Transverse colon (tissue), 4 donors: ENCODE results near the gene PMP22.

ENCODE experiments used
- EP300 ChIP-seq: sonication (generic); formaldehyde crosslinking; IDR thresholded peaks from one replicate; pipeline ENCODE4 v1.6.1; 2017; ENCODE audit warnings: antibody characterized with exemption, low read depth
- POLR2A ChIP-seq: fragments of 450-650 bp; IDR thresholded peaks from one replicate; pipeline ENCODE4 v1.6.1; 2016; ENCODE audit warnings: antibody characterized with exemption, mild to moderate bottlenecking, moderate library complexity
- POLR2AphosphoS5 ChIP-seq, 3 donors: sonication (generic); formaldehyde crosslinking; IDR thresholded peaks; one replicate each; pipeline ENCODE4 v1.6.1; 2016; ENCODE audit warnings: antibody characterized with exemption in 3 of 3
- TF ChIP-seq, protein P1 (sequence below), 5 experiments: fragments of 200-600 bp in 3 of 5; fragments of 450-650 bp in 2 of 5; sonication (generic) in 3 of 5; IDR thresholded peaks; 1 replicate in 2 of 5; 2 replicates in 3 of 5; pipeline ENCODE4 v1.5.1; 2016 to 2017; ENCODE audit warnings: antibody characterized with exemption in 5 of 5, inconsistent platforms in 3 of 5, mild to moderate bottlenecking in 2 of 5, moderate library complexity in 1 of 5

DNA sequence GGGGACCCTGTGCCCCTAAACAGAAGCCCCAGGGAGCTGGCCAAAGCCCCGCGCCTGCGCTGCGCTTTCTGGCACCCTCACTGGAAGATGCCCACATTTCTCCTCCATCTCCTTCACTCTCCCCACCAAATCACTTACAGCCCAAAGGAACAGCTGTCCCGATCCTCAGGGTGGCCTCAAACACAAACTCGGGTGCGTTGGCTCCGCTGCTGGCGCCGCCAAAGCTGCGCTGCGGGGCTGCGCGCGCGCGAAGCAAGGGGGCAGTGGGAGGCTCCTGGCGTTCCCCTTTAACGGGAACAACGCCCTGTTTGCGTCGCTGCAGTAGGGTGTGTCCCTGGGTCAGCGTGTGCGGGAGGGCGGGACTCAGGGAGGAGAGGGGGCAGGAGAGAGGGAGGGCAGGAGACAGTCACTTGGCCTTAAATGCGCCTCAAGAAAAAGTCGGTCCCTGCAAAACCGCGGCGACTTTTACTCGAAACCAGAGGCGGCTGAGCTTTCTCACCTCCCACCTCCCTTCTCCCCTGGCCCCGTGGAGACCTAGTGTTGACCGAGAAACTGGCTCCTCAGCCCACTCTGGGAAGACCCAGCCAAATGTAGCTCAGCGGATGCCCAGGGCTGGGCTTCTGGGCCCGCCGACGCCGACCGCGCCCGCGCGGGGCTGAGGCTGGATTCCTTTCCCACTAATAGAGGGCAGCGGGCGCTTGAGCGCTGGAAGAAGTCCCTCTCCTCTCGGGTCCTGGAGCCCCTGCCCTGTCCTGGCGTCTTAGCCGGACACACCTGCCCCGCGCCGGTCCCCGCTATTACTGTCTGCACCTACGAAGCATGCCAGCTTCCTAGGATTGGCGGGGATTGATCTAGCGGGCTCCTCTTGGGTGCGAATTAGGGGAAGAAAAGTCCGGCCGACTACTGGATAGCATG is 2.6 kb downstream of the PMP22 start:
- TF ChIP-seq, protein P1, sequence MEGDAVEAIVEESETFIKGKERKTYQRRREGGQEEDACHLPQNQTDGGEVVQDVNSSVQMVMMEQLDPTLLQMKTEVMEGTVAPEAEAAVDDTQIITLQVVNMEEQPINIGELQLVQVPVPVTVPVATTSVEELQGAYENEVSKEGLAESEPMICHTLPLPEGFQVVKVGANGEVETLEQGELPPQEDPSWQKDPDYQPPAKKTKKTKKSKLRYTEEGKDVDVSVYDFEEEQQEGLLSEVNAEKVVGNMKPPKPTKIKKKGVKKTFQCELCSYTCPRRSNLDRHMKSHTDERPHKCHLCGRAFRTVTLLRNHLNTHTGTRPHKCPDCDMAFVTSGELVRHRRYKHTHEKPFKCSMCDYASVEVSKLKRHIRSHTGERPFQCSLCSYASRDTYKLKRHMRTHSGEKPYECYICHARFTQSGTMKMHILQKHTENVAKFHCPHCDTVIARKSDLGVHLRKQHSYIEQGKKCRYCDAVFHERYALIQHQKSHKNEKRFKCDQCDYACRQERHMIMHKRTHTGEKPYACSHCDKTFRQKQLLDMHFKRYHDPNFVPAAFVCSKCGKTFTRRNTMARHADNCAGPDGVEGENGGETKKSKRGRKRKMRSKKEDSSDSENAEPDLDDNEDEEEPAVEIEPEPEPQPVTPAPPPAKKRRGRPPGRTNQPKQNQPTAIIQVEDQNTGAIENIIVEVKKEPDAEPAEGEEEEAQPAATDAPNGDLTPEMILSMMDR (IDR thresholded peaks at IDR 0.05): peak in 1 of 5 experiments; percentile 8
- TF ChIP-seq POLR2A (peak; percentile 87), POLR2AphosphoS5 (IDR thresholded peaks at IDR 0.05) (peak; percentile 92 to 96 (median 96)), EP300 (peak; percentile 59)
